HepG2 (cell line): ENCODE results near the gene NEFH. TPM values are rescaled to one million over a fixed set of nuclear protein-coding genes. Genes with fewer than 3 reads are reported as not detected.

Experiments
- ATAC-seq: fragments of 200-7000 bp; cut with Tn5 transposase; 3 replicates; pipeline ENCODE4 v1.9.1; 2020; ENCODE audit warnings: mild to moderate bottlenecking, moderate library complexity
- BruUV-seq: library from RNA; stranded (reverse); fragments of 400-500 nt; replicated peaks from 2 replicates; lab custom pipeline; 2021; lab: Mats Ljungman, UMichigan
- CTCF ChIA-PET: fragments of 300-600 bp; formaldehyde crosslinking; extraction: SDS; loops from one replicate; lab custom pipeline; 2021; ENCODE audit warnings: low total read pairs, inconsistent platforms, low intra/inter-chr PET ratio; lab: Yijun Ruan, JAX
- POLR2A ChIA-PET: fragments of 350-600 bp; sonication (Branson Sonifier 250); formaldehyde crosslinking; loops from one replicate; lab custom pipeline; 2020; ENCODE audit warnings: antibody characterized with exemption, inconsistent platforms; lab: Yijun Ruan, JAX
- DNase-seq: peaks from one replicate; pipeline ENCODE4 v3.0.0-alpha.2; 2015; ENCODE audit warnings: low spot score
- FAIRE-seq: peaks from 3 replicates; lab custom pipeline; 2011; peaks lifted over from hg19 to GRCh38; lab: Jason Lieb, UNC
- H2AFZ ChIP-seq: one replicate; pipeline ENCODE4 v1.6.1; 2011; ENCODE audit warnings: low read length, inconsistent platforms
- H3K27ac ChIP-seq: fragments of 300-600 bp; 3 replicates; pipeline ENCODE4 v1.8.0; 2011; ENCODE audit warnings: mixed run types, mild to moderate bottlenecking, mixed read lengths, low read length, inconsistent platforms; ENCODE audit not compliant: insufficient read depth; ENCODE audit errors: extremely low read length
- H3K27me3 ChIP-seq, 2 experiments: fragments of 200-600 bp in 1 of 2; 2 replicates in 1 of 2; 3 replicates in 1 of 2; pipeline versions ENCODE4 v1.6.0 to v1.8.0; 2011; ENCODE audit warnings: low read length in 2 of 2, mild to moderate bottlenecking in 2 of 2, moderate library complexity in 2 of 2, inconsistent platforms in 1 of 2; ENCODE audit not compliant: insufficient read depth in 2 of 2, control insufficient read depth in 1 of 2
- H3K36me3 ChIP-seq, 2 experiments: fragments of 200-600 bp in 1 of 2; replicated peaks in 1 of 2; 2 replicates in 1 of 2; 3 replicates in 1 of 2; pipeline versions ENCODE4 v1.5.1 to v1.8.0; 2011; ENCODE audit warnings: low read length in 2 of 2, inconsistent platforms in 1 of 2; ENCODE audit not compliant: insufficient read depth in 2 of 2, control insufficient read depth in 1 of 2
- H3K4me1 ChIP-seq: 2 replicates; pipeline ENCODE4 v1.5.1; 2012; ENCODE audit warnings: low read length, inconsistent platforms; ENCODE audit not compliant: insufficient read depth
- H3K4me2 ChIP-seq: 2 replicates; pipeline ENCODE4 v1.6.0; 2011; ENCODE audit warnings: low read depth, low read length, inconsistent platforms
- H3K4me3 ChIP-seq, 3 experiments: fragments of 200-600 bp in 1 of 3; sonication (generic), shearing (Covaris generic) in 1 of 3; replicated peaks in 1 of 3; 2 replicates each; pipeline ENCODE4 v1.5.1; 2011 to 2016; ENCODE audit warnings: low read length in 3 of 3, inconsistent platforms in 2 of 3, low read depth in 2 of 3, mild to moderate bottlenecking in 2 of 3, control low read depth in 1 of 3, mixed read lengths in 1 of 3; ENCODE audit not compliant: insufficient read depth in 1 of 3
- H3K79me2 ChIP-seq: one replicate; pipeline ENCODE4 v1.6.1; 2011; ENCODE audit warnings: low read length, inconsistent platforms; ENCODE audit not compliant: insufficient read depth
- H3K9ac ChIP-seq: 2 replicates; pipeline ENCODE4 v1.6.0; 2011; ENCODE audit warnings: mild to moderate bottlenecking, low read depth, low read length, inconsistent platforms; ENCODE audit not compliant: insufficient read depth
- H3K9me3 ChIP-seq: 2 replicates; pipeline ENCODE4 v1.5.1; 2012; ENCODE audit warnings: mild to moderate bottlenecking, low read length
- H4K20me1 ChIP-seq: 2 replicates; pipeline ENCODE4 v1.6.0; 2011; ENCODE audit warnings: inconsistent platforms, mild to moderate bottlenecking, low read length, moderate library complexity; ENCODE audit not compliant: insufficient read depth
- CBX2 ChIP-seq, 2 experiments: fragments of 200-600 bp in 1 of 2; sonication (generic); formaldehyde crosslinking in 1 of 2; IDR thresholded peaks; 2 replicates each; pipeline versions ENCODE4 v1.7.0 to v1.8.1; 2018 to 2022; ENCODE audit warnings: low read depth in 2 of 2, low read length in 1 of 2, mild to moderate bottlenecking in 1 of 2, missing genetic modification reagents in 1 of 2
- ELF3 ChIP-seq: IDR thresholded peaks from 2 replicates; pipeline ENCODE4 v1.6.1; 2016; ENCODE audit warnings: missing genetic modification reagents, missing compliant biosample characterization
- MAFF ChIP-seq: IDR thresholded peaks from 2 replicates; pipeline ENCODE4 v1.6.1; 2011; ENCODE audit warnings: low read depth, low read length, improper control_type of control experiment
- MIER3 ChIP-seq: IDR thresholded peaks from 2 replicates; pipeline ENCODE4 v1.6.1; 2016; ENCODE audit warnings: missing compliant biosample characterization, borderline replicate concordance
- NCOA1 ChIP-seq: sonication (generic); formaldehyde crosslinking; IDR thresholded peaks from 2 replicates; pipeline ENCODE4 v1.9.0; 2021; ENCODE audit warnings: missing genetic modification reagents
- TFDP1 ChIP-seq: IDR thresholded peaks from 2 replicates; pipeline ENCODE4 v1.6.1; 2016; ENCODE audit warnings: missing compliant biosample characterization, missing genetic modification reagents, borderline replicate concordance
- ZNF546 ChIP-seq: sonication (generic); formaldehyde crosslinking; conservative IDR thresholded peaks from 2 replicates; pipeline ENCODE4 v1.8.1; 2023; ENCODE audit warnings: mild to moderate bottlenecking, missing genetic modification reagents
- ZNF570 ChIP-seq: sonication (generic); formaldehyde crosslinking; IDR thresholded peaks from 2 replicates; pipeline ENCODE4 v1.4.0; 2020; ENCODE audit warnings: mild to moderate bottlenecking, missing genetic modification reagents, borderline replicate concordance
- ZNF589 ChIP-seq: sonication (generic); formaldehyde crosslinking; conservative IDR thresholded peaks from 2 replicates; pipeline ENCODE4 v1.8.0; 2022; ENCODE audit warnings: mild to moderate bottlenecking, moderate library complexity, missing genetic modification reagents
- ZSCAN12 ChIP-seq: sonication (generic); formaldehyde crosslinking; IDR thresholded peaks from 2 replicates; pipeline ENCODE4 v1.9.0; 2021; ENCODE audit warnings: mild to moderate bottlenecking, missing genetic modification reagents
- WGBS: methylation state at CpG from one replicate; pipeline ENCODE4 v1.1.6; 2017; ENCODE audit warnings: low lambda C conversion rate; 5-methylcytosine and 5-hydroxymethylcytosine counted together
- in situ Hi-C: cut with HindIII; loops from 2 replicates; pipeline ENCODE4 v1.10.0; 2017; ENCODE audit warnings: low pct_unique_long_range_greater_than_20kb; ENCODE audit not compliant: extremely low pct_ligation_motif_present
- intact Hi-C: fragments of 100-400 bp; cut with micrococcal nuclease; formaldehyde crosslinking; loops from one replicate; pipeline ENCODE4 v1.10.0; 2022; ENCODE audit not compliant: unreplicated experiment
- polyA plus RNA-seq, 8 experiments: library from polyadenylated mRNA; depleted of rRNA in 3 of 8; stranded (reverse) in 7 of 8; unstranded in 1 of 8; fragments of >200 nt; fragmentation: Illumina TruSeq in 4 of 8; extraction: Trizol in 4 of 8; gene quantifications; 2 replicates each; pipeline versions ENCODE4 v1.2.1 to v1.2.3, GENCODE V29; 2011 to 2016; ENCODE audit warnings: low read depth in 4 of 8, missing spikeins in 1 of 8, mixed read lengths in 1 of 8; ENCODE audit not compliant: insufficient read depth in 1 of 8
- total RNA-seq, 5 experiments: library from RNA; depleted of rRNA; stranded (reverse); fragments of >200 nt; fragmentation: Illumina TruSeq; extraction: Trizol; gene quantifications; 2 replicates each; pipeline ENCODE4 v1.2.3, GENCODE V29; 2016; ENCODE audit warnings: low read depth in 1 of 5
- TF ChIP-seq, protein P1 (sequence below): sonication (generic); formaldehyde crosslinking; IDR thresholded peaks from 2 replicates; pipeline ENCODE4 v1.5.0; 2020; ENCODE audit warnings: mild to moderate bottlenecking, missing genetic modification reagents
- TF ChIP-seq, protein P2 (sequence below): sonication (generic); formaldehyde crosslinking; IDR thresholded peaks from 2 replicates; pipeline ENCODE4 v1.4.0; 2020; ENCODE audit warnings: mild to moderate bottlenecking, missing genetic modification reagents

Gene NEFH
- total and polyA plus RNA-seq, 2 of the 13 experiments (the other 11 are each of a cell fraction or from before 2014, with no cell fraction given), result not detected

DNA sequence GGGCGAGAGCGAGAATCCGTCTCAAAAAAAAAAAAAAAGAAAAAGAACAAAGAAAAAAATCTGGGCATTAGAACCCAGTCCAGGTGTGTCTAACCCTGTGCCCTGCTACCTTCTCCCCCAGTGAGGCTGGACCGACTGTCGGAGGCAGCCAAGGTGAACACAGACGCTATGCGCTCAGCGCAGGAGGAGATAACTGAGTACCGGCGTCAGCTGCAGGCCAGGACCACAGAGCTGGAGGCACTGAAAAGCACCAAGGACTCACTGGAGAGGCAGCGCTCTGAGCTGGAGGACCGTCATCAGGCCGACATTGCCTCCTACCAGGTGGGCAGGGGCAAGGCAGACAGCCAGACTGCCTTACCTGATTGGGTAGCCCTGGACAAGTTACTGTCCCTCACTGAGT, 3.2 kb downstream of the NEFH start:
- no peak for DNase-seq
- intact Hi-C loops (no loop called here), in situ Hi-C loops (no loop called here)
- Histone ChIP-seq H2AFZ (no peak overlapping the region), H3K79me2 (no peaks in the 10 kb centered on the region), H3K36me3 (no peaks in the 10 kb centered on the region), H3K4me2 (no peak overlapping the region), H3K27me3 (peaks cover 3 to 17% of the 10 kb centered on the region in 2 experiments; a peak in 4 of 5 replicates), H3K9ac (no peak overlapping the region), H3K9me3 (no peaks in the 10 kb centered on the region), H3K4me1 (peaks cover 13% of the 10 kb centered on the region; the same call in 1 of the 2 replicates)
- ChIA-PET CTCF (no interaction called here), POLR2A (no interaction called here)
- WGBS, result 84% methylated on average over 9 of the region's 13 CpGs
- TF ChIP-seq, protein P1, sequence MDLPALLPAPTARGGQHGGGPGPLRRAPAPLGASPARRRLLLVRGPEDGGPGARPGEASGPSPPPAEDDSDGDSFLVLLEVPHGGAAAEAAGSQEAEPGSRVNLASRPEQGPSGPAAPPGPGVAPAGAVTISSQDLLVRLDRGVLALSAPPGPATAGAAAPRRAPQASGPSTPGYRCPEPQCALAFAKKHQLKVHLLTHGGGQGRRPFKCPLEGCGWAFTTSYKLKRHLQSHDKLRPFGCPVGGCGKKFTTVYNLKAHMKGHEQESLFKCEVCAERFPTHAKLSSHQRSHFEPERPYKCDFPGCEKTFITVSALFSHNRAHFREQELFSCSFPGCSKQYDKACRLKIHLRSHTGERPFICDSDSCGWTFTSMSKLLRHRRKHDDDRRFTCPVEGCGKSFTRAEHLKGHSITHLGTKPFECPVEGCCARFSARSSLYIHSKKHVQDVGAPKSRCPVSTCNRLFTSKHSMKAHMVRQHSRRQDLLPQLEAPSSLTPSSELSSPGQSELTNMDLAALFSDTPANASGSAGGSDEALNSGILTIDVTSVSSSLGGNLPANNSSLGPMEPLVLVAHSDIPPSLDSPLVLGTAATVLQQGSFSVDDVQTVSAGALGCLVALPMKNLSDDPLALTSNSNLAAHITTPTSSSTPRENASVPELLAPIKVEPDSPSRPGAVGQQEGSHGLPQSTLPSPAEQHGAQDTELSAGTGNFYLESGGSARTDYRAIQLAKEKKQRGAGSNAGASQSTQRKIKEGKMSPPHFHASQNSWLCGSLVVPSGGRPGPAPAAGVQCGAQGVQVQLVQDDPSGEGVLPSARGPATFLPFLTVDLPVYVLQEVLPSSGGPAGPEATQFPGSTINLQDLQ (CRISPR knock-in tag), result no peak
- TF ChIP-seq MIER3 (CRISPR knock-in tag) (no peak), ZNF546 (no peak), ELF3 (CRISPR knock-in tag) (no peak), ZSCAN12 (CRISPR knock-in tag) (no peak), TFDP1 (no peak), MAFF (no peak), NCOA1 (no peak), ZNF570 (no peak), ZNF589 (CRISPR knock-in tag) (no peak), CBX2 (IDR thresholded peaks at IDR 0.05; ENCODE audit: low read depth, low read length) (no peak), CBX2 (CRISPR knock-in tag; IDR thresholded peaks at IDR 0.05; ENCODE audit: low read depth) (no peak)
- TF ChIP-seq, protein P2, sequence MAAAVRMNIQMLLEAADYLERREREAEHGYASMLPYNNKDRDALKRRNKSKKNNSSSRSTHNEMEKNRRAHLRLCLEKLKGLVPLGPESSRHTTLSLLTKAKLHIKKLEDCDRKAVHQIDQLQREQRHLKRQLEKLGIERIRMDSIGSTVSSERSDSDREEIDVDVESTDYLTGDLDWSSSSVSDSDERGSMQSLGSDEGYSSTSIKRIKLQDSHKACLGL (CRISPR knock-in tag), result no peak
- TF ChIP-seq, all 625 proteins: peak for 0
- ATAC-seq (no peak), FAIRE-seq (no peak)
- no TSS peak for BruUV-seq
- Histone ChIP-seq H4K20me1 (peaks cover 7% of the 10 kb centered on the region; the same call in 1 of the 2 replicates), H3K4me3 (no peak overlapping the region), H3K27ac (no peak overlapping the region)
